HG03175 (cell line): ENCODE results near the gene ABHD6.

Experiments
- ATAC-seq: cut with Tn5 transposase; IDR thresholded peaks from one replicate; pipeline ENCODE4 v1.9.1; 2021; ENCODE audit warnings: mild to moderate bottlenecking, moderate library complexity; ENCODE audit not compliant: unreplicated experiment

The ABHD6 gene

GRCh38 chr3:58340594-58341244, 103.1 kb downstream of the ABHD6 start:
- ATAC-seq = no peak

DNA sequence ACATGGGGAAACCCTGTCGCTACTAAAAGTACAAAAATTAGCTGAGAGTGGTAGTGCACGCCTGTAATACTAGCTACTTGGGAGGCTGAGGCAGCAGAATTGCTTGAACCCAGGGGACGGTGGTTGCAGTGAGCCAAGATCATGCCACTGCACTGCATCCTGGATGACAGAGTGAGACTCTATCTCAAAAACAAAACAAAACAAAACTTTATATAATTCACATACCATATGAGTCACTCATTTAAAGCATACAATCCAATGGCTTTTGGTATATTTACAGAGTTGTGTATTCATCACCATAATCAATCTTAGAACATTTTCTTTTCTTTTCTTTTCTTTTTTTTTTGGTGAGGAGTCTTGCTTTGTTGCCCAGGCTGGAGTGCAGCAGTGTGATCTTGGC, 103.8 kb downstream of the ABHD6 start:
- no peak for ATAC-seq

- ATAC-seq = no peak
Measured at GRCh38 chr3:58342676-58343075, 105.1 kb downstream of the ABHD6 start.
